Embryonic facial prominence (tissue), 1 donor: ENCODE data around the gene KRT8.
"Not testable (repeated sequence)": the region's sequence is repeated elsewhere in the genome, so short reads cannot be mapped to it uniquely, and the experiment has no call there.

Source experiments
- DNase-seq: peaks from one replicate; pipeline ENCODE4 v3.0.0-alpha.2; 2016; ENCODE audit errors: extremely low spot score

Gene KRT8

DNA sequence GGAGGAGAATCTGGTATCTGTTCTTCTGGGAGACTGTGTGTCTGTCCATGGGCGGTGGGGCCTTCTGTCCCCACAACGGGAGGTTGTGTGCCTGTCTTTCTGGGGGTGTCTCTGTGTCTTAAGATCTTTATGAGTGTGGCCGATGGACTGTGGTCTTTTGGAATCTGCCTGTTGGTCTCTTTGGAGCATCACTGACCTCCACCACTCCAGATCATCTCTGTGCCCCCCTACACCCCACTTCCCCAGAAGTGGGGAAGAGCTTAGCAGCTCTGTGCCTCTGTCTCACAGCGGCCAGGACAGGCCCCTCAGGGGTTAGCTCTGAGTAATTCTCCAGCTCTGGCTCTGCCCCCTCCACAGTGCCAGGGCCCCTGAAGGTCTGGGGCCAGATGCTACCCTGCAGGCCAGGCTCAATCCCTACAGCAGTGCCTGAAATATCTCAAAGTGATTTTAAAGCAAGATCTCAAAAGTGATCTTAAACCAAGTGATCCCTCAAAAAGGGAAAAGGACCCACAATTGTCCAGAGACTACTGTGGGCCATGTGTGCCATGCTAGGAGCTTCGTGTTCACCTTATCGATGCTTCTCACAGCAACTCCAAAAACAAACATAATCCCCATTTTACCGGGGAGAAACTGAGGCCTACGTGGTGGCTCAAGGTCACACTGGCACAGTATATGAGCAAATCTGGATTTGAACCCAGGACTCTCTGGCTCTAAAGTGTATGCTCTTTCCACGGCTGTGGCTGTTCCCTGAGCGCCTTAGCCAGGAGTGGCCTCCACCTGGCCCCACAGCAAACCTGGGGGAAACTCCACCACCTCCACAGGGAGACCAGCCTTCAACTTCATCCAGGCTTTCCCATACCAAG is 30.1 kb downstream of the KRT8 start:
- DNase-seq, result no peak

DNA sequence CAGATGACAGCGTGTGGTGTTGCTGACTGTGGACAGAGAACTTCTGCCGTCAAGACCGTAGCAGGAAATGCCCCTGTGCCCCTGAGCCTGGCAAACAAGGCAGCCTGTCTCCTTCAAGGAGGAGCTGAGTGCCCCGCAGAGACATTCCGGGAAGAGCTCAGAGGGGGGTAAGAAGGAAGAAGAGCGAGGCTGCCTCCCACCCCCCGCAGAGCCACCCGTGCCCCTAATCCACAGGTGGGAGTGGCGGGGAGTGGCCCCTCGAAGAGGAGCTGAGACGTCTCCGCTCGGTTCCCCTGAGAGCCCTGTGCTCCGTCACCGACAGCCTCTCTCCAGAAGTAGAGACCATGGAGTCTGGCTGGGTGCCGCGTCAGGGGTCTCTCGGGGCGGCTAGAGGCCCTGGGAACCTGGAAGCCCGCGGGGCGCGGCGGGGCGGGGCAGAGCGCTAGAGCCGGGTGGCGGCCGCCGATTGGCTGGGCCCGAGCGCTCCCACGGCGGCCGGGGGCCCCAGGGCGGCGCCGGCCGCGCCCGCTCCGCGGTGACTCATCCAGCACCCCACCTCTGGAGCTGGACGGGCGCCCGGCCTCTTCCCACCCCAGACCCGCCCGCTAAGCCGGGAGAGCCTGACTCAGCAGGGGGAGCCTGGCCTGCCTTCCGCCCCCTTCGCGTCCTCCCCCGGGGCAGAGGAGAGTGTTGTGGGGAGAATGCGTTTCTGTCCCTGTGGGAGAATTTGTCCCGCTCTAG is 30.9 kb downstream of the KRT8 start:
- DNase-seq, result no peak

DNA sequence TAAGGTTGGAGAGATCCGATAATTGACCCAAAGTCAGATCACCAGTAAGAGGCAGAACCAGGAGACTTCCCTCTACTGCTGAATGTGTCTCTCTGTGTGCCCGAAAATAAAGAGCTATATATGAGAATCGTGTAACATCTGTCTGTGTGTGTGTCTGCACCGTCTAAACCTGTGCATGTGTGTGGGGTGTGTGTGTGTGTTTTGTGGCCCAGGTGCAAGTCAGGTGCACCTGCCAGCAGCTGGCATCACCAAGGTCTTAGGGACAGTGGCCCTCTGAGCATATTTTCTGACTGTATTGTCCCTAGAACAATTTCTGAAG is 31.4 kb downstream of the KRT8 start:
- no peak for DNase-seq

DNA sequence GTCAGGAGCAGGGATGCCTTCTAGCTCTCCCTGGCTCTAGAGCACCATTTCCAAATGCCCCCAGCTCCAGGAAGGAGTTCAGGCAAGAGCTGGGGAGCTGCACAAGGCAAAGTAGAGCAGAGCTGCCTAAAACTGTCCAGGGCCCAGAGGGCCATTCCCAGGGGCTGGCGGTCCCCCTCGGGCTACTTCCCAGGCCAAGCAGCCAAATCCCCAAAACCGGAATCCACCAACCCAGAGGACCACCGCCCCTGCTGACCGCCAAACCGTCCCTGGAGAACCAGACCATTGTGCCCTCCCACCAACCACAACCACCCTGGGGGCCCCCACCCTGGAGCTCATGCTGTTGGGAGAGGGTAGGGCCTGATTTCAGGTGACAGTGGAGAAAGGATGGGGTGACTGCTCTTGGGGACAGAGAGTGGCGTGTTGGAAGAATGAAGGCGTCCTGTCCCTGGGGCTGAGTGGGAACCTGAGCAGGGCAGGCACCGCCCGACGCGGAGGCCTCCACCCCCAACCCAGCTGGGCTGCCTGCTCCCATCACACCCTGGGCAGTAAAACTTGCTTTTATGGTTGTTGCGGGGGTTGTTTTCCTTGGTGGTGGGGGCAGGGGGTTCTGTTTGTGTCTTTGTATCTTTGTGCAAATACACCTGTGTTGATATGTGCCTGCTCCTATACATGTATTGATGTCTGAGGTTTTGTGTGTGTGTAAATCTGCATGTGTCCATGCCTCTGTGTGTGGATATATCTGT is 32.1 kb downstream of the KRT8 start:
- no peak for DNase-seq

DNA sequence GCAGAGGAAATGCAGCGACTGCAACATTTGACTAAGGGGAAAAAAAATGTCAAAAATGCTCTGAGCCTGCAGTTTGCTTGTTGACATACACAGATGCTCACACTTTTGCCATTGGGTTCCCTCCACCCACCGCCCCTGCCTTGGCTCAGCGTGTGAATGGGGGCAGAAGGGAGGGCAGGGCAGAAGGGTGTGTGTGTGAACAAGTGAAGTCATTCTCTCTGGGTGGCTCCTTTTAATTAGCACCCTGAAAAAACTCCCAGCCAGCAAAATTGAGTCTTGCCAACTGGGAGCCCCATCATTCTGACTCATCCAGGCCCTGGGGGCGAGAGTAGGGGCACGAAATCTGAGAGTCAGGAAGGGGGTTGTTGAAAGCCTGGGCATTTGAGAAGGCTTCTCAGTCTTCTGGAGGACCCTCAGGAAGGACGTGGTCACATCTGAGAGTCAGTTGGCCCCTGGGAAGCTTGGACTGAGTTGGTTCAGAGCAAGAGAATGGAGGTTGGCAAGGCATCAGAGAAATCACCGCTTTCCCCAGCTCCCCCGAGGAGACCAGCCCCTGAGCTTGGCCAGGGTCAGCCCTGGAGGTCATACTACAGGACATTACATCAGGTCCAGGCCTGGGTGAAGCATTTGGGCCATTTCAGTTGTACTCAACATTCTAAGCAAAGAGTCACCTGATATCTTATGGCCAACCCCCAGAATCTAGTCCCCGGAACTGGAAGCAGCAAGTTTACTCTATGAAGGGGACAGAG is 33.4 kb downstream of the KRT8 start:
- no peak for DNase-seq

DNA sequence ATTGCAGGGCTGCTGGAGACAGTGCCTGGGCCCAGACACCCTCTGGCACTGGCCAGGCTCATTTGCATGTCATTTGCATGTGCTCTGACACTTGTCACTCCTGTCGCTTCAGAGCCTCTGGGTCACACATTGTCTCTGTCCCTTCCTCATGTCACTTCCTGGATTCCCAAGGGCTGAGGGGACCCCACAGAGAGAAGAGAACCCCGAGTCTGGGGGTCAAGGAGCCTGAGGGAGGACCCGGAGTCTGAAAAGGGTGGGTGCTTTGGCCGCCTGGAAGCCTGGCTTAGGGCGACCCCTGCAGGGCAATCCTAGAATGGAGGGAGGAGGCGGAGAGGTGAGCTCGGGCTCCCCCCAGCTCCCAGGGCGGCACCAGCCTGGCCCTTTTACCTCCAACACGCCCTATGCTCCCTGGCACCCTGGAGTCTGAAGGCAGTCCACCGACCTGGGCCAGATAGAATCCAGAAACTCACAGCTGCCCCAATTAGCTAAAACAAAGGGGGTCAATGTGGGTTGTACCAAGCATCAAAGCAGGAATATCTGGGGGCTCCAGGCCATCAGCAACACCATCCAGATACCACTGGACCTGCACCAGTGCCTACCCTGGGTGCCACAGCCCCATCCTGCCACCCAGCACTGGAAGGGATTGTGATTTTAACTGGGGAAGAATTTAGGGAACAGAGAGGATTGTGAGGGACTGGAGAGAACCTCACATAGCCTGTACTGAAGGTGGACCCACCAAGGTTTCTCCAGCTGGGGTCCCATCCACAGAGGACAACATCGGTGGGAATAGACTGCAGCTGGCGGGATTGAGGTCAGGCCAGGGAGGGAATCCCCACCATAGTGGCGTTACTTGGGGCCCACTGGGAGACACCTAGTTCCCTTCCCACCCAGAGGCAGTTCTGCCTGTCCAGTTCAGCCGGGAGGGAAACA is 34.2 kb downstream of the KRT8 start:
- no peak for DNase-seq

DNA sequence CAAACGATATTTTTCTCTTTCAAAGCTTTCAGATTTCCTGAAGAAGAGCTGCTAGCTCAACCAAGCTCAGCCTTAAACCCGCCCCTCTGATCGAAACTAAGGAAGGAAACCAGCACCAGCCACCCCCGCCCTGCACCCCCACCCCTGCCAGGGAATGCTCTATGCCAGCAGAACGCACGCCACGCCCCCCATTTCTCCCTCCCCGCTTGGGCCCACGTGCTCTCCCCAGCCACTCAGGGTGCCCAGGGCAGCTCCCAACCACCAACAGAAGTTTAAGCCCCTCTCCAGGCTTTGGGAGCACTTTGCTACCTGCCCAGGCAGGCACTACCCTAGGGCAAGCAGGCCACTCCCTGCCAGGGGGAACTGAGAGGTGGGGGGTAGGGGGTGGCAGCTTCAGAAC is 37.2 kb downstream of the KRT8 start:
- DNase-seq, result no peak

DNA sequence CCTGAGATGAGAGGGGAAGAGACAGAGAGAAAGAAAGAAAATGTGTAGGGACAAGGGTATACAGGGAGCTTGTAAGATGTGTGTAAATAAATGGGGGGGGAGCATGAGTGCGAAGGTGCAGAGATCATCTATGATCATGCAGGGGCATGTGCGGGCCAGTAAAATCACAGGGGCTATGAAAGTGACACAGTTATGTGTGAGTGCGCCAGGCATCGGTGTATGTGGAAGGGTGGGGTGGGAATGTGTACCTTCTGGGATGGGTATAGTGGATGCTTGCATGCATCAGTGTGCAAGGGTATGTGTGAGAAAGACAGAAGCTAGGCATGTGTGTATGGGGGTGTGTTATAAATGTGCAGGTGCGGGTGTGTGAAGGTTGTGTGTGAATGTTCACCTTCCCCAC is 37.7 kb downstream of the KRT8 start:
- DNase-seq, result no peak

DNA sequence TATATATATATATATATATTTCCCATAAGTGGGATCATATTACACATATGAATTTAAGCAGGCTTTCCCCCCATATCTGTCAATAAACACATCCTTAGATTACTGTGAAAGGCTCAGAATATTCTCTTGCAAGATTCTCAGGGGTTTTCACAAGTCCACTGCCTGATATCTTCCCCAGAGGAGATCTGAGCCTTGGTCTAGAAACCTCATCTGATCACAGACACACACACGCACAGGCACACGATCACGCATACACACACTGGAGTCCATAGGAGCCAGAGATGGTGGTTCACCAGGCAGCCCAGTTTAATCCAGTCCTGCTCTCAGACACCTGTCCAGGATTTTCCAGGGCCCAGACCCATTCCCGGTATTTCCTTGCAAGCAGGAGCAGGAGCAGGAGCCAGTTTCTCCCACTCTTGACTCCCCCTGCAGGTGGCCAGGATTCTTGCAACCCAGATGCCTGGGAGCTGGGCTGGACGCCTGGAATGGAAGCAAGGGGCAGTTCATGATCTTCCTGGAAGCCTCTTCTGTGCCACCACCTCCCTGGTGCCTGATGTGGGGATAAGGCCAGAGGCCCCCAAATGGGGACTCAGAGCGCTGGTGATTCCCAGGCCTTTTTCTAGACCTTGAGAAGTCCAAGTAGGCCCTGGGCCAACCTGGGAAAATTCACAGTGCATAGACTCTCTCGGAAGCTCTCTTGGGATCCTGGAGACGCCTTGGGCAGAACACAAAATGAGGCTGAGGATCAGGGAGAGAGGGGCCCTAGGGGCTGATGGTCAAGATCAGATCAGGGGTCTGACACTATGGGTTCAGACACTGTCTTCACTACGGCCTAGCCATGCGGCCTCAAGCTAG is 39.6 kb downstream of the KRT8 start:
- no peak for DNase-seq

DNA sequence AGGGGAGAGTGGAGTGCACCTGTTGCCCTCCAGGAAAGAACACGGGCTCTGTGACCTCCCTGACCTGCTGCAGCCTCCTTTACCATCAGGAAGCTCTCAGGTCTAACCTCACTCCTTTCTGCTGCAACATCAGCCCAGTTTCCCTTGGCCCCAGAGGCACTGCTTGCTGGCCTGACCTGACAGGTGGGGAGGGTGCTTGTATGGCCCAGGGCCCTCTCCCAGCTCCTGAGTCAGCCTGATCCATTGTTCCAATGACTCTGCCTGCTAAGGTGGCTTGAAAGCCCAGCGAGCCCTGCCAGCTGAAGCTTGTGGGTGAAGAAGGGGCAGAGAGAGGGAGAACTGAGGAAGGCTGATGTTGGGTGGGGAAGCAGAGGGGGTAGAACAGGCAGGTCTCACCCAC is 42.9 kb downstream of the KRT8 start:
- no peak for DNase-seq

DNA sequence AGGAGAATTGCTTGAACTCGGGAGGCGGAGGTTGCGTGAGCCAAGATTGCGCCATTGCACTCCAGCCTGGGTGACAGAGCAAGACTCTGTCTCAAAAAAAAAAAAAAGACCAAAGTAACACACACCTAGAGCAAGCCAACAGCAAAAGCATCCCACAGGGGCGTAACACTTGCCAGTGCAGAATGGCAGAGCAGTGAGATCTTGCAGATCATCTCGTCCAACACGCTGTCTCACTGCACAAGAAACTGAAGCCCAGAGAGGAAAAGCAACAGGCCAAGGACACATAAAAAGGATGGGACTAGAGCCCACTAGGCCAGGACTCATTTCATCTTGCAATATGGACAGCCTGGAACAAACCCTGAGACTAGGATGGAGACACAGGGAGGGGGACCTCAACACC is 43.4 kb downstream of the KRT8 start:
- DNase-seq, result no peak

DNA sequence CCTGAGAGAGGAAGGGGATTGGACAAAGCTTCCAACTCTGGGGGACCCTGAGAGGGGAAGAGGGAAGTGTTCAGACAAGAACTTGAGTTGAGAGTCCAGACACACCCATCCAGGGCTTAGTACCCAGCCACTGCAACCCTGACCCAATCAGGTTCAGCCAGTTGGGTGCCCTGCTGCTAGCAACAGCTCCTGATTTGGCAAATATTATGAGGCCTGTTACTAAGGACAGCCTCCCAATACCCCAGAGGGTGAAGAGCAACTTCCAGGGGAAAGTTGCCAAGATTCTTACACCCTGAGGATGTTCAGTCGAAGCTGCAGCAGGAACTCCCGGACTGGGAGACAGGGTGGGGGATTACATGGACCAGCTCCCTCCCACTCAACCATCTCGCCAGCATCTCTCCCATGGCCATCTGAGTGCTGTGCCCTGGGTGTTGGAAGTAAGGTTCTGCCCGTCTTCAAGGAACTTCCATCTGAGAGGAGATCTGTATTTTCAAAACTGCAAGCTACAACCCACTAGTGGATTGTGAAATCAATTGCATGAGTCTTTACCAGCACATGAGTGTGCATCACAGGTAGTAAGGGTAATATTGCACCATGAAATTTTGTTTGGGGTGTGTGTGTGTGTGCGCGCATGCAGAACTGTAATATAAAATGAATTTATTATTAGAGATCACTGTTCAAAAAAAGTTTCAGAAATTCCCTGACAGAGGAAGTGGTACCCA is 44.6 kb downstream of the KRT8 start:
- DNase-seq, result peak; percentile 46

DNA sequence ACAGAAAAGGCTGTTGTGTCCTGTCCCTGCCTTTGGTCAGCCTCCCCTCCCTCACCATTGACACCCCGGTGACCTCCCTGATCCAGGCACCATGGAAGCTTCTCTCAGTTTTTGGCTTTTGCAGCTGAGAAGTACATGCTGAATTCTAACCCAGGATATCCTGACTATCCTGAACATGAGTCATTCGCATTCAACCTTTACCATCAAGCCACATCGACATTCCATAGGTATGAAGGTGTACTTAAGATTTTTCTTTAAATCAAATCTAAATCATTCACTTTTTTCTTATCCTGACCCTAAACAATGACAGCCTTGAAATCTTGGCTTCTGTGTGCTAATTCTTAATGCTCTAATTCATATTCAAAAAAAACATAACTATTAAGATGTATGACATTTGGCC is 47.4 kb downstream of the KRT8 start:
- DNase-seq, result peak; percentile 5

DNA sequence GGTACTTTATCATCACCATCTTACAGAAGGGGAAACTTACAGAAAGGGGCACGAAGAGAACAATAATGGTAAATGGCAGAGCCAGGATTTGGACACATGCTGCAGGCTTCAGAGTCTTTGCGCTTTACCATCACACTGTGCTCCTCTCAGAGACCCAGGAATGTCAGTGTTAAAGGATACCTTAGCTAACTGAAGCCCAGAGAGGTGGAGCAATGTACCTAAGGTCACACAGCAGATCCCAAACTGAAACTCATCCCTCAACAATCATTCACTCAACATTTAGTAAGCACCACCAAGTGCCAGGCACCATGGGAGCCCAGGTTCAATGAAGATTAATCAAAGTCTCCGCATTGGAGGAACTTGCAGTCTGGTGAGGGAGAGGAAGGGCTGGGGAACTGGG is 48.1 kb downstream of the KRT8 start:
- no peak for DNase-seq

DNA sequence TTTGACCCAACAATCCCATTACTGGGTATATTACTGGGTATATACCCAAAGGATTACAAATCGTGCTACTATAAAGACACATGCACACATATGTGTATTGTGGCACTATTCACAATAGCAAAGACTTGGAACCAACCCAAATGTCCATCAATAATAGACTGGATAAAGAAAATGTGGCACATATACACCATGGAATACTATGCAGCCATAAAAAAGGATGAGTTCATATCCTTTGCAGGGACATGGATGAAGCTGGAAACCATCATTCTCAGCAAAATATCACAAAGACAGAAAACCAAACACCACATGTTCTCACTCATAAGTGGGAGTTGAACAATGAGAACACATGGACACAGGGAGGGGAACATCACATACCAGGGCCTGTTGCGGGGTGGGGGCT is 48.8 kb downstream of the KRT8 start:
- DNase-seq, result not testable (repeated sequence)

DNA sequence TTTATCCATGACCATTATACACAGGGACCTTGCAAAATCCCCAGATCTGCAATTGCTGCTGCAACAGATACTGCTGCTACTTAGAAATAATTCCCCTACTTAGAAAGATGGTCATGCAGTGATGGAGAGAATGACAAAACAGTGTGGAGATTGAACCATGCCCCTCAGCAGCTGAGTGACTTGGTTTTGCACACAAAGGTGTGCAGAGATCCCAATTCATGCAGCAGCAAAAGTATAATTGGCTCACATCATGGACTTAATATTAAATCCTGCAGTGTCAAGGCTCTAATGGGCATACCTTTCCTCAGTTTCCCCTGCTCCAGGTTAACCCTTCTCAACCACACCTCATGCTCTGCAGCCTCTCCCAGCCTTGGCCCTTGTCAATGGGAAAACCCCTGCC is 53.1 kb downstream of the KRT8 start:
- no peak for DNase-seq

DNA sequence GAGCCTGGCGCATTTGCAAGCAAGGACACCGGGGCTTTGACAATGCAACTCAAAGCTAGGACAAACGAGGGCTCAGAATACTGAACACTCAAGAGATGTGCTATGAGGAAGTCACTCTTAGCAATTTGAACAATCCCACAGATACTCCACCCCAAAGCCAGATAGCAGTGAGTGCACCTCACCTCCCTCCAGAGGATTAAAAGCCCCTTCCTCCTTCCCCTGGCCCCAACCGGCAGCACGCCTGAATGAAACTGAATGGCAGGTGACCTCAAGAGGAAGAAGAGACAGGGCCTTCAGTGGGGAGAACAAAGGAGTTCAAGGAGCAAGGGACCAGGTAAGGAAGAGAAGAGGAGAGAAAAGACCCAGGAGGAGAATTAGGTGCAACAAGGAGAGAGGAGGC is 54.2 kb downstream of the KRT8 start:
- DNase-seq, result no peak

DNA sequence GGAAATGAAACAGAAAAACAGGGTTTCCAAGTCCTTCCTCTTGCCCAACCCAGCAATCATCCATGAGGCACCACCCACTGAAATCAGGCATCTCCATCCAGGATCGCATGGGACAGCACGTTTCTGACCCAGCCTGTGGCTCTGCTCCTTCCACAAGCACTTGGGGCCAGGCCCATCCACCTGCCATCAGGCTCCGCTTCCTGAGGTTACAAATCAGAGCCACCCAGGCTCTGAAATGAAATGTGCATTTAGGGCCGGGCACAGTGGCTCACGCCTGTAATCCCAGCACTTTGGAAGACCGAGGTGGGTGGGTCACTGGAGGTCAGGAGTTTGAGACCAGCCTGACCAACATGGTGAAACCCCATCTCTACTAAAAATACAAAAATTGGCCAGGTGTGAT is 55.4 kb downstream of the KRT8 start:
- no peak for DNase-seq

DNA sequence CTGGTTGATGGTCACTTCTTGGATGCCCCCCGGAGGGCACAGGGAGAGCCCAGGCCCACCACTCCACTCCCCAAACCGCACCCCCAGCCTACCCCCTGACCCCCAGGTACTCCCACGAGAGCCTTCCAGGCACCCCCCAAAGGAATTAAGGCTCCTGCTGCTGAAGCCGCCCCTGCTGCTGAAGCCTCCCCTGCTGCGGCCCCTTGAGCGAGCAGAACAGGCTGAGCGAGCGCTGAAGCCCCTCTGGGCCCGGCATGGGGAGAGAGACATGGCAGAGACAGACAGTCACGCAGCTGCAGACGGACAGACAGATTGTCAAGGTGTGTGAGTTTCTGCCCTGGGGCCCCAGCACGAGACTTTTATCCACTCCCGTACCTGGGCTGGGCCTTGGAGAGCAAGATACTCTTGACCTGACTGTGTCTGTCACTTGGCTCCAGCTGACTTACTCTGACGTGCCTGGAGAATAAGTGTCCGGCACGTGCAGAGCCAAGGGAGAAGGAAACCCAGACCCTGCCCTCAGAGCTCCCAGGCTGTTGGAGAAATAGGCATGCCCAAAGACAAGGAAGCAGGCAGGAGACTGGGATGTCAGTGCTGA is 56.1 kb downstream of the KRT8 start, which contains the start of gene KRT78:
Gene KRT78 (minus strand): TSS at position 334 of the 595 bp plus-strand sequence. CDS start 64 bp downstream, at position 270.
- no peak for DNase-seq
